Kidney glomerular epithelial cell (primary cell): ENCODE measurements around the gene SPRYD7.
"Not testable (repeated sequence)": the region's sequence is repeated elsewhere in the genome, so short reads cannot be mapped to it uniquely, and the experiment has no call there.

ENCODE experiments used
- DNase-seq: peaks from one replicate; lab custom pipeline; 2025; lab: John Stamatoyannopoulos, UW

SPRYD7 gene

GRCh38 chr13:49936075-49936967 is at the start of gene SPRYD7:
TSS of gene SPRYD7 (minus strand) at chr13:49936340. CDS start at chr13:49936235, 105 bp downstream.
- peak; percentile 94 for DNase-seq

- DNase-seq, result no peak
Measured at GRCh38 chr13:49985129-49985528, 49.0 kb upstream of the SPRYD7 start.

- no peak for DNase-seq
Measured at GRCh38 chr13:49980266-49980665, 44.1 kb upstream of the SPRYD7 start.

GRCh38 chr13:49977992-49978391 is 41.9 kb upstream of the SPRYD7 start:
- no peak for DNase-seq

- peak; percentile 50 for DNase-seq
Measured at GRCh38 chr13:49976314-49977258, 40.4 kb upstream of the SPRYD7 start.

- no peak for DNase-seq
Measured at GRCh38 chr13:49975826-49976225, 39.7 kb upstream of the SPRYD7 start.

GRCh38 chr13:49972709-49973108 is 36.6 kb upstream of the SPRYD7 start:
- no peak for DNase-seq

- no peak for DNase-seq
Measured at GRCh38 chr13:49967456-49967855, 31.3 kb upstream of the SPRYD7 start.

GRCh38 chr13:49958321-49958720 is 22.2 kb upstream of the SPRYD7 start:
- DNase-seq, result no peak

GRCh38 chr13:49956131-49956530 is 20.0 kb upstream of the SPRYD7 start:
- no peak for DNase-seq

- no peak for DNase-seq
Measured at GRCh38 chr13:49954674-49955455, 18.7 kb upstream of the SPRYD7 start.

- DNase-seq, result no peak
Measured at GRCh38 chr13:49953560-49953959, 17.4 kb upstream of the SPRYD7 start.

GRCh38 chr13:49951754-49952535 is 15.8 kb upstream of the SPRYD7 start:
- no peak for DNase-seq

- DNase-seq, result not testable (repeated sequence)
Measured at GRCh38 chr13:49948777-49949270, 12.7 kb upstream of the SPRYD7 start.

- no peak for DNase-seq
Measured at GRCh38 chr13:49939321-49939720, 3.2 kb upstream of the SPRYD7 start.

GRCh38 chr13:49938921-49939320 is 2.8 kb upstream of the SPRYD7 start:
- no peak for DNase-seq

- no peak for DNase-seq
Measured at GRCh38 chr13:49938314-49938713, 2.2 kb upstream of the SPRYD7 start.

GRCh38 chr13:49936968-49937273 is 781 bp upstream of the SPRYD7 start:
- no peak for DNase-seq

GRCh38 chr13:49935171-49936074 is 717 bp downstream of the SPRYD7 start:
- peak; percentile 24 for DNase-seq

GRCh38 chr13:49933511-49933910 is 2.6 kb downstream of the SPRYD7 start:
- no peak for DNase-seq
